BJ (cell line): ENCODE results near the gene ST7L. TPM values are rescaled to one million over a fixed set of nuclear protein-coding genes. Genes with fewer than 3 reads are reported as not detected.

Experiments used
- CTCF ChIA-PET: fragments of 350-600 bp; formaldehyde crosslinking; extraction: SDS; loops from one replicate; lab custom pipeline; 2021; ENCODE audit warnings: antibody characterized with exemption, inconsistent platforms; lab: Yijun Ruan, JAX
- POLR2A ChIA-PET: fragments of 300-600 bp; sonication (Branson Sonifier 250); formaldehyde crosslinking; extraction: SDS; loops from one replicate; lab custom pipeline; 2021; ENCODE audit warnings: antibody characterized with exemption; lab: Charles Lee
- DNase-seq: peaks from one replicate; pipeline ENCODE4 v3.0.0-alpha.2; 2011; ENCODE audit warnings: low read depth
- H3K27me3 ChIP-seq: 2 replicates; pipeline ENCODE4 v1.6.0; 2011; ENCODE audit warnings: low read length; ENCODE audit not compliant: control insufficient read depth, insufficient read depth
- H3K36me3 ChIP-seq: 2 replicates; pipeline ENCODE4 v1.5.1; 2011; ENCODE audit warnings: low read length; ENCODE audit not compliant: control insufficient read depth, insufficient read depth
- H3K4me3 ChIP-seq: 2 replicates; pipeline ENCODE4 v1.5.1; 2011; ENCODE audit warnings: low read depth, mild to moderate bottlenecking, control low read depth, low read length
- polyA plus RNA-seq: library from polyadenylated mRNA; depleted of rRNA; stranded (reverse); fragments of >200 nt; gene quantifications from 2 replicates; pipeline ENCODE4 v1.2.3, GENCODE V29; 2011
- TF ChIP-seq, protein P1 (sequence below): IDR thresholded peaks from 2 replicates; pipeline ENCODE4 v1.5.1; 2011; ENCODE audit warnings: low read depth, mild to moderate bottlenecking, control low read depth, inconsistent platforms, low read length, moderate library complexity; ENCODE audit not compliant: insufficient read depth

The ST7L gene
- polyA plus RNA-seq, 1 experiment = 7.2 TPM

DNA sequence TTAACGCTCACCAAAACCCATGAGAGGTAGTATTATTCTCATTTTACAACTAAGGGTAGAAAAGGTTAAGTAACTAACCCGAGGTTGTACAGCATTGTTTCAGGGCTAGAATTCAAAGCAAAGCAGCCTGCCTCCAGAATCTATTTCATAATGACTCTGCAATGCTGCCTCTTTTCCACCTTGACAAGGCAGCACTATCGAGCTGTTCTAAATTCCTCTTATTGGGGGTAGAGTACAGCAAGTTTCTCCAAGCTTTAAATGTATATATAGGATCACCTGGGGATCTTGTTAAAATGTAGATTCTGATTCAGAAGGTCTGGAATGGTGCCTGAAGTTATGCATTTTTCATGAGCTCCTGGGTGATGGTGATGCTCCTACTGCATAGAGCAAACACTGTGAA lies 80.1 kb downstream of the ST7L start:
- Histone ChIP-seq H3K36me3 (no peaks in the 10 kb centered on the region), H3K4me3 (no peak overlapping the region), H3K27me3 (no peaks in the 10 kb centered on the region)
- TF ChIP-seq, protein P1, sequence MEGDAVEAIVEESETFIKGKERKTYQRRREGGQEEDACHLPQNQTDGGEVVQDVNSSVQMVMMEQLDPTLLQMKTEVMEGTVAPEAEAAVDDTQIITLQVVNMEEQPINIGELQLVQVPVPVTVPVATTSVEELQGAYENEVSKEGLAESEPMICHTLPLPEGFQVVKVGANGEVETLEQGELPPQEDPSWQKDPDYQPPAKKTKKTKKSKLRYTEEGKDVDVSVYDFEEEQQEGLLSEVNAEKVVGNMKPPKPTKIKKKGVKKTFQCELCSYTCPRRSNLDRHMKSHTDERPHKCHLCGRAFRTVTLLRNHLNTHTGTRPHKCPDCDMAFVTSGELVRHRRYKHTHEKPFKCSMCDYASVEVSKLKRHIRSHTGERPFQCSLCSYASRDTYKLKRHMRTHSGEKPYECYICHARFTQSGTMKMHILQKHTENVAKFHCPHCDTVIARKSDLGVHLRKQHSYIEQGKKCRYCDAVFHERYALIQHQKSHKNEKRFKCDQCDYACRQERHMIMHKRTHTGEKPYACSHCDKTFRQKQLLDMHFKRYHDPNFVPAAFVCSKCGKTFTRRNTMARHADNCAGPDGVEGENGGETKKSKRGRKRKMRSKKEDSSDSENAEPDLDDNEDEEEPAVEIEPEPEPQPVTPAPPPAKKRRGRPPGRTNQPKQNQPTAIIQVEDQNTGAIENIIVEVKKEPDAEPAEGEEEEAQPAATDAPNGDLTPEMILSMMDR = no peak
- ChIA-PET POLR2A (no interaction called here), CTCF (interaction anchor here (1.1 to 1.6 kb wide), 2 partner anchors 143 to 148 kb away, joined by 3 read pairs; partner anchors contain the start of gene CTTNBP2NL)
- DNase-seq = no peak

DNA sequence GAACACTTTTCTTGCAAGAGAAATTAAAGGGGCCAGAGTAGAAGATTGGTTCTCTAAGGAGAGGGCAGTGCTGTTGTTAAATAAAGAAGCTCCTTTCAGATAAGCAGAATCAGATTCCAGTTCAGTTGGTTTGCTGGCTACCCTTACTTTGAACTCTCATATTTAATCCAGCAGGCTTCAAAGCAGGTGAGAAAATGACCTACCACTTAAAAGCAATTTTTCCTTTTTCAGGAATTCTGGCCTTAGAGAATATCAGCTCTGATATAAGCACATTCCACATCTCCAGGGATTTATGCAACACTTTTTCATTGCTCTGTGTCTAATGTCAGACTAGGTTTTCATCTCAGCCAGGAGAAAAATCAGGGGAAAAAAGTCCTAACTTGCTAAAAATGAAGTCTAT lies 81.5 kb downstream of the ST7L start:
- POLR2A ChIA-PET = no interaction called here
- Histone ChIP-seq H3K4me3 (no peak overlapping the region), H3K36me3 (no peaks in the 10 kb centered on the region), H3K27me3 (no peaks in the 10 kb centered on the region)
- TF ChIP-seq, protein P1 = no peak
- CTCF ChIA-PET = interaction anchor here (1.5 kb wide), 1 partner anchor 35 kb away, joined by 3 read pairs; no protein-coding TSS in a partner anchor
- no peak for DNase-seq

DNA sequence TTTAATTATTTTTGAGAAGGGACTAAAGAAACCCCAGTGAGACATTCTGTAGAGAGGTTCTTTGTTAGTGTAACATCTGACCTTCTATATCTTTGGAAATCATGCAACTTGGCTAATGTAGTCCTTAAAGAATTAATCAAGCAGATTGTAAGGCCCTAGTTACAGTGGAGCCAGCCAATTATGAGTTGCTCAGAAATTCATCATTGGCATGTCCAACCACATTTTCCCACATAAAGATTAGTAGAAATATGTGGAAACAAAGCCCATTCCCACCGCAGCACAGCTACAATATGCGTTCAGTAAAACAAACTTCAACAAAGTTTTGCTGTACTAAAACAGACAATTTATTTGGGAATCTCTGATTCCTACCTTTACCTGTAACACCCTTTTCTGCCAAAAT lies 82.4 kb downstream of the ST7L start:
- TF ChIP-seq, protein P1 = no peak
- Histone ChIP-seq H3K27me3 (no peaks in the 10 kb centered on the region), H3K36me3 (no peaks in the 10 kb centered on the region), H3K4me3 (no peak overlapping the region)
- ChIA-PET CTCF (no interaction called here), POLR2A (no interaction called here)
- no peak for DNase-seq

DNA sequence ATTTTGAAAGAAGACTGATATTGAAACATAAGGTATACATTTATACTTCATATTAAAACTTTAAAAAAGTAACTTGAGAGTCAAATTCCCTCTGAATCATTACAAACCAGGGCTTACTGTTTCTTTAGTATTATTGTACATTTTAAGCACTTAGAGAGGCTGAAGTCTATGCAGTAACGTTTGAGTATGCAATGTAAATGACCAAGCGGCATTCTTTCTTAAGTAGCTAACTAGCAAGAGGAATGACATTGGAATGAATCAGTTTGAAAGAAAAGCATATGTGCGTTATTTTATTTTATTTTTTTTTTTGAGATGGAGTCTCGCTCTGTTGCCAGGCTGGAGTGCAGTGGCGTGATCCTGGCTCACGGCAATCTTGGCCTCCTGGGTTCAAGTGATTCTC lies 85.9 kb downstream of the ST7L start:
- Histone ChIP-seq H3K36me3 (no peaks in the 10 kb centered on the region), H3K4me3 (no peak overlapping the region), H3K27me3 (no peaks in the 10 kb centered on the region)
- TF ChIP-seq, protein P1 = no peak
- ChIA-PET POLR2A (no interaction called here), CTCF (interaction anchor here (1.7 kb wide), 1 partner anchor 11 kb away, joined by 4 read pairs; no protein-coding TSS in a partner anchor)
- DNase-seq = no peak

DNA sequence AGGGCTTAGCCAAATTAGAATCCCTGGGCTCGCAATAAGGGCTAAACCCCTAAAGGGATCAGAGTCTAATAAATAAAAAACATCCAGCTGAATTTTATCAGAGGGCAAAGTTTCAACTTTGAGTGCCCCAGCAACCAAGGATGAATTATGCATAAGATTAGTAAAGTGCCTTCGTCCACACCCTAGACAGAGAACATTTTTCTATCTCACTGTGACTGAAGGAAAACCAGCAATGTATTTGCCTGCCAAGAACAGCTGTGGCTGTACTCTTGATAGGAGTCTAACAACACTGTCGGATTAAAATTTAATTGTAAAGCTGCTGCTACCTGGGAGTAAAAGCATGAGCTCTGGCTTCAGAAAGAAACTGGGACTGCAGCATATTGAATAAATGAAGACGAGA lies 86.9 kb downstream of the ST7L start:
- CTCF ChIA-PET = interaction anchor here (1.1 kb wide), 1 partner anchor 18 kb away, joined by 3 read pairs; no protein-coding TSS in a partner anchor
- no peak for DNase-seq
- POLR2A ChIA-PET = no interaction called here
- Histone ChIP-seq H3K36me3 (no peaks in the 10 kb centered on the region), H3K27me3 (no peaks in the 10 kb centered on the region), H3K4me3 (no peak overlapping the region)
- TF ChIP-seq, protein P1 = no peak
